Measurements from ENCODE around the gene AK5.

The AK5 gene

GRCh38 chr1:77539519-77540142, 257.8 kb downstream of the AK5 start:
- peak in 6 of 51 donors; percentile 9 to 53 (median 21) for DNase-seq

- DNase-seq, result no peak
Measured at GRCh38 chr1:77540501-77541161, 258.8 kb downstream of the AK5 start.

- DNase-seq, result no peak
Measured at GRCh38 chr1:77541162-77541545, 259.3 kb downstream of the AK5 start.

- no peak for DNase-seq
Measured at GRCh38 chr1:77542813-77543420, 261.1 kb downstream of the AK5 start.

GRCh38 chr1:77543822-77544448, 262.1 kb downstream of the AK5 start:
- DNase-seq, result no peak

- DNase-seq, result no peak
Measured at GRCh38 chr1:77544845-77545244, 263.0 kb downstream of the AK5 start.

GRCh38 chr1:77545970-77546369, 264.2 kb downstream of the AK5 start:
- DNase-seq, result no peak

GRCh38 chr1:77546890-77547289, 265.1 kb downstream of the AK5 start:
- no peak for DNase-seq

- DNase-seq, result no peak
Measured at GRCh38 chr1:77548285-77548684, 266.5 kb downstream of the AK5 start.

- DNase-seq, result no peak
Measured at GRCh38 chr1:77550135-77550534, 268.3 kb downstream of the AK5 start.

GRCh38 chr1:77552626-77553025, 270.8 kb downstream of the AK5 start:
- no peak for DNase-seq

GRCh38 chr1:77553568-77554291, 271.9 kb downstream of the AK5 start:
- no peak for DNase-seq

GRCh38 chr1:77556045-77556444, 274.2 kb downstream of the AK5 start:
- DNase-seq, result no peak

- DNase-seq, result no peak
Measured at GRCh38 chr1:77557053-77557452, 275.2 kb downstream of the AK5 start.

- no peak for DNase-seq
Measured at GRCh38 chr1:77558591-77559164, 276.9 kb downstream of the AK5 start.

- no peak for DNase-seq
Measured at GRCh38 chr1:77560741-77561140, 278.9 kb downstream of the AK5 start.

- no peak for DNase-seq
Measured at GRCh38 chr1:77562596-77563150, 280.9 kb downstream of the AK5 start.

GRCh38 chr1:77565321-77565720, 283.5 kb downstream of the AK5 start:
- DNase-seq, result no peak

- no peak for DNase-seq
Measured at GRCh38 chr1:77571642-77572041, 289.8 kb downstream of the AK5 start.

- DNase-seq, result no peak
Measured at GRCh38 chr1:77579547-77579946, 297.7 kb downstream of the AK5 start.

GRCh38 chr1:77582905-77583304, 301.1 kb downstream of the AK5 start:
- no peak for DNase-seq

Measured in hypothalamus (tissue), 51 donors.